H9 (cell line): ENCODE results near the gene ZSWIM3. TPM values are rescaled to one million over a fixed set of nuclear protein-coding genes. Genes with fewer than 3 reads are reported as not detected.

Experiments used
- DNase-seq: peaks from one replicate; pipeline ENCODE4 v3.0.0-alpha.2; 2017
- H2AFZ ChIP-seq: one replicate; pipeline ENCODE4 v1.6.1; 2013; ENCODE audit warnings: mild to moderate bottlenecking, low read length, control low read depth, moderate library complexity
- H2AK5ac ChIP-seq: 2 replicates; pipeline ENCODE4 v1.6.1; 2013; ENCODE audit warnings: low read length, control low read depth, mixed read lengths; ENCODE audit not compliant: insufficient read length
- H2BK120ac ChIP-seq: one replicate; pipeline ENCODE4 v1.6.1; 2013; ENCODE audit warnings: low read depth, mild to moderate bottlenecking, low read length, control low read depth, inconsistent platforms; ENCODE audit not compliant: poor library complexity, severe bottlenecking
- H2BK12ac ChIP-seq: 2 replicates; pipeline ENCODE4 v1.6.1; 2013; ENCODE audit warnings: low read length, control low read depth, mixed read lengths, low read depth; ENCODE audit not compliant: insufficient read length
- H2BK15ac ChIP-seq: 2 replicates; pipeline ENCODE4 v1.6.1; 2013; ENCODE audit warnings: low read depth, low read length, control low read depth
- H2BK20ac ChIP-seq: one replicate; pipeline ENCODE4 v1.6.1; 2013; ENCODE audit warnings: low read depth, mild to moderate bottlenecking, low read length, control low read depth, inconsistent platforms; ENCODE audit not compliant: poor library complexity, severe bottlenecking
- H2BK5ac ChIP-seq: 2 replicates; pipeline ENCODE4 v1.6.1; 2013; ENCODE audit warnings: low read length, control low read depth, mixed read lengths; ENCODE audit not compliant: insufficient read length
- H3K14ac ChIP-seq: 2 replicates; pipeline ENCODE4 v1.6.1; 2013; ENCODE audit warnings: low read length, control low read depth; ENCODE audit not compliant: insufficient read depth
- H3K18ac ChIP-seq: 2 replicates; pipeline ENCODE4 v1.6.1; 2013; ENCODE audit warnings: low read depth, mild to moderate bottlenecking, mixed read lengths, low read length, control low read depth; ENCODE audit not compliant: insufficient read length
- H3K23ac ChIP-seq: 2 replicates; pipeline ENCODE4 v1.6.1; 2013; ENCODE audit warnings: low read length, control low read depth, mixed read lengths, low read depth; ENCODE audit not compliant: insufficient read length
- H3K23me2 ChIP-seq: 2 replicates; pipeline ENCODE4 v1.6.1; 2013; ENCODE audit warnings: low read depth, mild to moderate bottlenecking, mixed read lengths, low read length, control low read depth; ENCODE audit not compliant: insufficient read length, poor library complexity, severe bottlenecking
- H3K27ac ChIP-seq: 2 replicates; pipeline ENCODE4 v1.5.1; 2013; ENCODE audit warnings: low read length, control low read depth, mixed read lengths, low read depth; ENCODE audit not compliant: insufficient read length
- H3K27me3 ChIP-seq: 2 replicates; pipeline ENCODE4 v1.6.1; 2013; ENCODE audit warnings: low read length, control low read depth, inconsistent platforms; ENCODE audit not compliant: insufficient read depth
- H3K4ac ChIP-seq: 2 replicates; pipeline ENCODE4 v1.6.1; 2013; ENCODE audit warnings: low read depth, mild to moderate bottlenecking, control low read depth, inconsistent platforms, low read length, moderate library complexity
- H3K4me1 ChIP-seq: 2 replicates; pipeline ENCODE4 v1.6.1; 2013; ENCODE audit warnings: low read length, control low read depth, inconsistent platforms; ENCODE audit not compliant: insufficient read depth
- H3K4me2 ChIP-seq: 2 replicates; pipeline ENCODE4 v1.6.1; 2013; ENCODE audit warnings: low read length, control low read depth, mixed read lengths; ENCODE audit not compliant: insufficient read length, insufficient read depth
- H3K56ac ChIP-seq: 2 replicates; pipeline ENCODE4 v1.6.1; 2013; ENCODE audit warnings: low read depth, mild to moderate bottlenecking, mixed read lengths, low read length, control low read depth; ENCODE audit not compliant: insufficient read length
- H3K79me1 ChIP-seq: 2 replicates; pipeline ENCODE4 v1.6.1; 2013; ENCODE audit warnings: low read depth, mild to moderate bottlenecking, moderate library complexity, low read length, control low read depth, inconsistent platforms; ENCODE audit not compliant: insufficient read depth, poor library complexity, severe bottlenecking
- H3K79me2 ChIP-seq: 2 replicates; pipeline ENCODE4 v1.6.1; 2013; ENCODE audit warnings: low read length, control low read depth, inconsistent platforms; ENCODE audit not compliant: insufficient read depth
- H3K9ac ChIP-seq: 2 replicates; pipeline ENCODE4 v1.6.1; 2013; ENCODE audit warnings: low read length, control low read depth, mixed read lengths; ENCODE audit not compliant: insufficient read length; ENCODE audit errors: extremely low read depth
- H3K9me3 ChIP-seq: one replicate; pipeline ENCODE4 v1.6.1; 2013; ENCODE audit warnings: low read depth, low read length, inconsistent platforms; ENCODE audit not compliant: control insufficient read depth
- H3T11ph ChIP-seq: one replicate; pipeline ENCODE4 v1.6.1; 2013; ENCODE audit warnings: mild to moderate bottlenecking, low read length, control low read depth, inconsistent platforms
- H4K20me1 ChIP-seq: one replicate; pipeline ENCODE4 v1.6.1; 2013; ENCODE audit not compliant: control insufficient read depth, insufficient read length, insufficient read depth
- H4K5ac ChIP-seq: 2 replicates; pipeline ENCODE4 v1.6.1; 2013; ENCODE audit warnings: low read depth, mild to moderate bottlenecking, mixed read lengths, low read length, control low read depth; ENCODE audit not compliant: insufficient read length
- H4K8ac ChIP-seq: replicated peaks from 2 replicates; pipeline ENCODE4 v1.6.1; 2013; ENCODE audit warnings: low read length, control low read depth, mixed read lengths, low read depth; ENCODE audit not compliant: insufficient read length
- H4K91ac ChIP-seq: 2 replicates; pipeline ENCODE4 v1.6.1; 2013; ENCODE audit warnings: low read depth, mild to moderate bottlenecking, moderate library complexity, mixed read lengths, low read length, control low read depth; ENCODE audit not compliant: insufficient read length
- H3K27ac Mint-ChIP-seq, 3 experiments: 2 replicates in 2 of 3; 3 replicates in 1 of 3; pipeline ENCODE4 v1.8.0; 2020 to 2021; ENCODE audit warnings: mixed read lengths in 3 of 3, mild to moderate bottlenecking in 1 of 3, moderate library complexity in 1 of 3
- H3K27me3 Mint-ChIP-seq: 2 replicates; pipeline ENCODE4 v1.8.0; 2021; ENCODE audit warnings: low read depth, mild to moderate bottlenecking, moderate library complexity, mixed read lengths
- H3K36me3 Mint-ChIP-seq, 3 experiments: 2 replicates in 2 of 3; 3 replicates in 1 of 3; pipeline ENCODE4 v1.8.0; 2020 to 2021; ENCODE audit warnings: low read depth in 3 of 3, mixed read lengths in 3 of 3; ENCODE audit not compliant: insufficient read depth in 1 of 3
- H3K4me1 Mint-ChIP-seq, 2 experiments: 2 replicates each; pipeline ENCODE4 v1.8.0; 2020; ENCODE audit warnings: mixed read lengths in 2 of 2
- H3K4me3 Mint-ChIP-seq, 2 experiments: 2 replicates in 1 of 2; 3 replicates in 1 of 2; pipeline ENCODE4 v1.8.0; 2020 to 2021; ENCODE audit warnings: mild to moderate bottlenecking in 2 of 2, mixed read lengths in 2 of 2, moderate library complexity in 1 of 2
- H3K9me3 Mint-ChIP-seq, 2 experiments: 2 replicates in 1 of 2; 3 replicates in 1 of 2; pipeline ENCODE4 v1.8.0; 2020; ENCODE audit warnings: mild to moderate bottlenecking in 2 of 2, mixed read lengths in 2 of 2, moderate library complexity in 1 of 2
- CTCF ChIP-seq: fragments of 200-600 bp; sonication (generic); conservative IDR thresholded peaks from 3 replicates; pipeline ENCODE4 v1.8.0; 2021; ENCODE audit warnings: antibody characterized with exemption, mild to moderate bottlenecking
- WGBS: extraction: QIAGEN DNeasy Blood & Tissue Kit; methylation state at CpG from one replicate; pipeline ENCODE4 v1.1.7; 2013; ENCODE audit warnings: missing lambda C conversion rate, low lambda C conversion rate, mixed read lengths; ENCODE audit not compliant: insufficient read length; ENCODE audit errors: extremely low coverage; 5-methylcytosine and 5-hydroxymethylcytosine counted together
- total RNA-seq: library from RNA; stranded (reverse); gene quantifications from 2 replicates; pipeline ENCODE4 v1.2.1, GENCODE V29; 2021

ZSWIM3 gene
- total RNA-seq, 1 experiment from 2014 or later: 8.0 TPM

GRCh38 chr20:45888681-45889080 is 31.3 kb downstream of the ZSWIM3 start:
- H3T11ph ChIP-seq: no peak overlapping the region
- no peak overlapping the region for H3K27ac Mint-ChIP-seq
- no peaks in the 10 kb centered on the region for H3K79me2 ChIP-seq
- H3K4me2 ChIP-seq: no peak overlapping the region
- no peak overlapping the region for H3K9ac ChIP-seq
- H2BK5ac ChIP-seq: no peak overlapping the region
- H3K79me1 ChIP-seq: no peaks in the 10 kb centered on the region
- H3K56ac ChIP-seq: no peak overlapping the region
- no peak overlapping the region for H3K4ac ChIP-seq
- no peak overlapping the region for H2AFZ ChIP-seq
- H3K9me3 ChIP-seq: no peaks in the 10 kb centered on the region
- no peak for TF ChIP-seq CTCF
- no peak overlapping the region for H4K5ac ChIP-seq
- no peaks in the 10 kb centered on the region for H4K20me1 ChIP-seq
- WGBS: no CpG with 5 or more reads among the region's 3 CpGs
- no peaks in the 10 kb centered on the region for H3K4me1 ChIP-seq
- no peak overlapping the region for H3K23ac ChIP-seq
- H3K14ac ChIP-seq: no peak overlapping the region
- no peak overlapping the region for H2BK20ac ChIP-seq
- peaks cover 5 to 14% of the 10 kb centered on the region in 2 experiments; a peak in 3 of 4 replicates for H3K4me1 Mint-ChIP-seq
- H2AK5ac ChIP-seq: no peak overlapping the region
- no peaks in the 10 kb centered on the region; a peak in 1 of 5 replicates for H3K9me3 Mint-ChIP-seq
- H3K27me3 Mint-ChIP-seq: no peaks in the 10 kb centered on the region
- no peak overlapping the region for H3K27ac ChIP-seq
- no peak overlapping the region for H4K8ac ChIP-seq
- H3K27me3 ChIP-seq: no peaks in the 10 kb centered on the region
- H3K4me3 Mint-ChIP-seq: no peak overlapping the region; a peak in 1 of 5 replicates
- peaks cover 8 to 25% (median 16%) of the 10 kb centered on the region in 3 experiments for H3K36me3 Mint-ChIP-seq
- peaks cover 13% of the 10 kb centered on the region for H3K23me2 ChIP-seq
- no peak overlapping the region for H3K18ac ChIP-seq
- H2BK120ac ChIP-seq: no peak overlapping the region
- DNase-seq: no peak
- no peak overlapping the region for H2BK15ac ChIP-seq
- H2BK12ac ChIP-seq: no peak overlapping the region
- H4K91ac ChIP-seq: no peak overlapping the region
